Measurements from ENCODE around the gene CAMK2N1.

Gene CAMK2N1

DNA sequence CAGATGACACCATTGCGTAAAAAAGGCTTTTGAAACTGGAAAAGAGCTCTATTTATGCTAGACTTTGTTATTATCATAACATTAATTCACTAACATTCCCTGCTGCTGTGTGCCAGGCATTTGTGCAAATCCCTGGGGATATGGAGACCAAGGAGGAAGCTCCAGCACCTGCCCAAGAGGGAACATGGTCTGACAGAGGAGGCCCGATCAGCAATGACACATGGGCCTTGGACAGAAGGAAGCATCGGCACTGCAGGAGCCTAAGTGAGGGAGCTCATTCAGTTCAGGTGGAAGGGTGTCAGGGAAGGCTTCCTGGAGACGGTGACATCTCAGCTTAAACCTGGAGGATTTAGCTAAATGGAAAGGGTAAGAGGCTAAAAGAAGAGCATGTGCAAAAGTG is 13.9 kb downstream of the CAMK2N1 start:
- Histone ChIP-seq H3K4me3 (ENCODE audit: low read depth in 1 of 5, low read length in 5 of 5) (no peak overlapping the region), H3K27me3 (ENCODE audit: control insufficient read depth in 5 of 5, insufficient read depth in 4 of 5, low read length in 5 of 5) (peaks cover 22 to 47% (median 38%) of the 10 kb centered on the region in 5 donors), H3K4me1 (ENCODE audit: control insufficient read depth in 5 of 5, insufficient read depth in 5 of 5, low read length in 5 of 5) (peaks cover 0 to 13% (median 9%) of the 10 kb centered on the region in 5 donors), H3K9ac (ENCODE audit: low read length in 5 of 5) (no peak overlapping the region), H3K9me3 (ENCODE audit: control insufficient read depth in 5 of 5, low read length in 5 of 5) (no peaks in the 10 kb centered on the region), H3K36me3 (ENCODE audit: control insufficient read depth in 5 of 5, insufficient read depth in 5 of 5, low read length in 5 of 5) (no peaks in the 10 kb centered on the region), H3K27ac (ENCODE audit: low read depth, low read length) (no peak overlapping the region)

DNA sequence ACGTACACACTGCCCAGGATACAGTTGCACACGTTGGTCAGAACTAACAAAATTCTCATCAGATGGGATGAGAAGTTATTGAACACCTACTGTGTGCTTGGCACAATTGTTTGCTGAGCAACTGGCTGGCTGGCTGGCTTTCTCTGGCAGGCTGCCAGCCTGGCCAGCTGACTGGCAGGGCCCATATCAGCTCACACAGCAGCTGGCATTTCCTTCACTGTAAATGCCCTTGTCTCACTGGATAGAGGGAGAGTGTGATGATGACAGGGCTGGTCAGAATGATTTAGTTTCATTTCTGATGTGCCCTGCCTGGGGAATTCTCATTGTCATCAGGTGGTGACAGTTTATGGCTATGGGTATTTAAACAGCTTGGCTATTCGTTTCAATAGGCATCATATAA is 15.8 kb downstream of the CAMK2N1 start:
- Histone ChIP-seq H3K27ac (ENCODE audit: low read depth, low read length) (no peak overlapping the region), H3K36me3 (ENCODE audit: control insufficient read depth in 5 of 5, insufficient read depth in 5 of 5, low read length in 5 of 5) (no peaks in the 10 kb centered on the region), H3K4me3 (ENCODE audit: low read depth in 1 of 5, low read length in 5 of 5) (no peak overlapping the region), H3K9ac (ENCODE audit: low read length in 5 of 5) (no peak overlapping the region), H3K9me3 (ENCODE audit: control insufficient read depth in 5 of 5, low read length in 5 of 5) (no peaks in the 10 kb centered on the region), H3K4me1 (ENCODE audit: control insufficient read depth in 5 of 5, insufficient read depth in 5 of 5, low read length in 5 of 5) (peaks cover 0 to 4% (median 3%) of the 10 kb centered on the region in 5 donors), H3K27me3 (ENCODE audit: control insufficient read depth in 5 of 5, insufficient read depth in 4 of 5, low read length in 5 of 5) (peaks cover 11 to 40% (median 29%) of the 10 kb centered on the region in 5 donors)

DNA sequence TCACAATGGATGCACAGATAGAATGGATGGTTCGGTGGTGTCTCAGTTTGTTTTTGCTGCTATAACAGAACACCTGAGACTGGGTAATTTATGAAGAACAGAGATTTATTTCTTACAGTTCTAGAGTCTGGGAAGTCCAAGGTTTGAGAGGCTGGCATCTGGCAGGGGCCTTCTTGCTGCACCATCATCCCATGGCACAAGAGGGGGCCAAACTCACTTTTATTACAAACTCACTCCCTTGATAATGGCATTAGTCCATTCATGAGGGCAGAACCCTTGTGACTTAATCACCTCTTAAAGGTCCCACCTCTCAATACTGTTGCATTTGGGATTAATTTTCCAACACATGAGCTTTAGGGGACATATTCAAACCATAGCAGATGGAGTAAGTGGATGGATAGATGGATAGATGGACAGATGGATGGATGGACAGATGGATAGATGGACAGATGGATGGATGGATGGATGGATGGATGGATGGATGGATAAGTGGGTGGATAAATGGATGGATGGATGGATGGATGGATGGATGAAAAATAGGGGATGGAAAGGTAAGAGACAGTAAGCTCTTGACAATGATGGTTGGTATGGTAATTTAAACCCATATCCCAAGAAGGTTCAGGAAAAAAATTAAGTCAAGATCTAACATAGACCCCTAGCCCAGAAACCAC is 16.5 kb downstream of the CAMK2N1 start:
- peaks cover 0 to 4% (median 3%) of the 10 kb centered on the region in 5 donors for H3K4me1 ChIP-seq (ENCODE audit: control insufficient read depth in 5 of 5, insufficient read depth in 5 of 5, low read length in 5 of 5)
- peaks cover 13 to 40% (median 28%) of the 10 kb centered on the region in 5 donors for H3K27me3 ChIP-seq (ENCODE audit: control insufficient read depth in 5 of 5, insufficient read depth in 4 of 5, low read length in 5 of 5)
- H3K9ac ChIP-seq (ENCODE audit: low read length in 5 of 5), result no peak overlapping the region
- no peaks in the 10 kb centered on the region for H3K9me3 ChIP-seq (ENCODE audit: control insufficient read depth in 5 of 5, low read length in 5 of 5)
- H3K4me3 ChIP-seq (ENCODE audit: low read depth in 1 of 5, low read length in 5 of 5), result no peak overlapping the region
- H3K27ac ChIP-seq (ENCODE audit: low read depth, low read length), result no peak overlapping the region
- H3K36me3 ChIP-seq (ENCODE audit: control insufficient read depth in 5 of 5, insufficient read depth in 5 of 5, low read length in 5 of 5), result no peaks in the 10 kb centered on the region

DNA sequence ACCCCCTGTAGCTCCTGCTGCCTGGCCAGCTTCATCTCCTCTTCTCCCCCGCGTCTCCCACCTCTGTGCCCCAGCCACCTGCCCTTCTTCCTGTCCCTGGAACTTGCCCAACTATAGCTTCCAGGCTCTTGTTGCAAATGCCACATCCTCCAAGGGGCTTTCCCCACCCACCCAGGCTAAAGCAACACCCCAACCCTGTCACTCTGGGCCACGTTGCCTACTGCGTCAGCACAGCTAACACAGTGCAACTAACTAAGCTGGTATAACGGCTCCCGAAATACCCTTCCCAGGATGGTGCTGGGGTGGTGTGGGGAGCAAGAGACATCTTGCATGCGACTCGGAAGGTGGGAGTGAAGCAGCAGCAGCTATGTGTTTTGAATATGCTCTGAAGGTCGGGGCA is 19.7 kb downstream of the CAMK2N1 start:
- Histone ChIP-seq H3K4me1 (ENCODE audit: control insufficient read depth in 5 of 5, insufficient read depth in 5 of 5, low read length in 5 of 5) (no peaks in the 10 kb centered on the region), H3K27ac (ENCODE audit: low read depth, low read length) (no peak overlapping the region), H3K9me3 (ENCODE audit: control insufficient read depth in 5 of 5, low read length in 5 of 5) (peaks cover 0 to 5% (median 0%) of the 10 kb centered on the region in 5 donors), H3K36me3 (ENCODE audit: control insufficient read depth in 5 of 5, insufficient read depth in 5 of 5, low read length in 5 of 5) (no peaks in the 10 kb centered on the region), H3K9ac (ENCODE audit: low read length in 5 of 5) (no peak overlapping the region), H3K27me3 (ENCODE audit: control insufficient read depth in 5 of 5, insufficient read depth in 4 of 5, low read length in 5 of 5) (peaks cover 7 to 29% (median 19%) of the 10 kb centered on the region in 5 donors), H3K4me3 (ENCODE audit: low read depth in 1 of 5, low read length in 5 of 5) (no peak overlapping the region)

DNA sequence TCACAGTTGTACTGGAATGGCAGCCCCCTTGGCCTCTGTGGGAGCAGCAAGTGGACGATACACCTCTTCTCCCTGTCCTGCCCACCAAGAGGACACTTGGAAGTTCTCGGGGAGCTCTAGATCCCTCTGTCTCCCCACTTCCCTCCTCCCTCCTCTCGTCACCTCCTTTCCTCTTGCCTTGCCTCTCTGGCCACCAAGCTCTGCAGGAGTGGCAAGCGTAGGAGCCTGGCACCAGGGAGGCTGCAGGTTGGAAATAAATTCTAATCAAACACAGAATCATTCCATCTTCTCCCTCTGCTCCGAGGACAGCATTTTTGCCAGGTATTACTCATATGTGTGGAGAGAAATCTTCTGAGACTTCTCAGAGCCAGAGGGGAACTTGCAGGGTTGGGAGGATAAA is 20.8 kb downstream of the CAMK2N1 start:
- Histone ChIP-seq H3K36me3 (ENCODE audit: control insufficient read depth in 5 of 5, insufficient read depth in 5 of 5, low read length in 5 of 5) (no peaks in the 10 kb centered on the region), H3K27ac (ENCODE audit: low read depth, low read length) (no peak overlapping the region), H3K27me3 (ENCODE audit: control insufficient read depth in 5 of 5, insufficient read depth in 4 of 5, low read length in 5 of 5) (peaks cover 7 to 29% (median 19%) of the 10 kb centered on the region in 5 donors), H3K4me3 (ENCODE audit: low read depth in 1 of 5, low read length in 5 of 5) (no peak overlapping the region), H3K4me1 (ENCODE audit: control insufficient read depth in 5 of 5, insufficient read depth in 5 of 5, low read length in 5 of 5) (no peaks in the 10 kb centered on the region), H3K9me3 (ENCODE audit: control insufficient read depth in 5 of 5, low read length in 5 of 5) (peaks cover 0 to 5% (median 0%) of the 10 kb centered on the region in 5 donors), H3K9ac (ENCODE audit: low read length in 5 of 5) (no peak overlapping the region)

DNA sequence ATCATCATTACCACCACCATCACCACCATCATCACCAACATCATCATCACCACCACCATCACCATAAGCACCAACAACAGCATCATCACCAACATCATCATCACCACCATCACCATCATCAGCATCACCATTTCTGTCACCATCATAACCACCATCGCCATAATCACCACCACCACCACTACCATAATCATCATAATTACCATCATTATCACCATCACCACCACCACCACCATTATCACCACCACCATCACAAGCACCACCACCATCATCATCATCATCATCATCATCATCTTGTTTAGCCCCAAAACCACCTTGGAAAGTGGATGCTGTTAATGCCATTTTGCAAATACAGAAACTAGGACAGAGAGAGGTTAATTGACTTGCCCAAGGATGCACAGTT is 22.5 kb downstream of the CAMK2N1 start:
- Histone ChIP-seq H3K36me3 (ENCODE audit: control insufficient read depth in 5 of 5, insufficient read depth in 5 of 5, low read length in 5 of 5) (no peaks in the 10 kb centered on the region), H3K9me3 (ENCODE audit: control insufficient read depth in 5 of 5, low read length in 5 of 5) (peaks cover 0 to 5% (median 0%) of the 10 kb centered on the region in 5 donors), H3K9ac (ENCODE audit: low read length in 5 of 5) (no peak overlapping the region), H3K27me3 (ENCODE audit: control insufficient read depth in 5 of 5, insufficient read depth in 4 of 5, low read length in 5 of 5) (peaks cover 7 to 29% (median 19%) of the 10 kb centered on the region in 5 donors), H3K4me3 (ENCODE audit: low read depth in 1 of 5, low read length in 5 of 5) (no peak overlapping the region), H3K27ac (ENCODE audit: low read depth, low read length) (no peak overlapping the region), H3K4me1 (ENCODE audit: control insufficient read depth in 5 of 5, insufficient read depth in 5 of 5, low read length in 5 of 5) (no peaks in the 10 kb centered on the region)

DNA sequence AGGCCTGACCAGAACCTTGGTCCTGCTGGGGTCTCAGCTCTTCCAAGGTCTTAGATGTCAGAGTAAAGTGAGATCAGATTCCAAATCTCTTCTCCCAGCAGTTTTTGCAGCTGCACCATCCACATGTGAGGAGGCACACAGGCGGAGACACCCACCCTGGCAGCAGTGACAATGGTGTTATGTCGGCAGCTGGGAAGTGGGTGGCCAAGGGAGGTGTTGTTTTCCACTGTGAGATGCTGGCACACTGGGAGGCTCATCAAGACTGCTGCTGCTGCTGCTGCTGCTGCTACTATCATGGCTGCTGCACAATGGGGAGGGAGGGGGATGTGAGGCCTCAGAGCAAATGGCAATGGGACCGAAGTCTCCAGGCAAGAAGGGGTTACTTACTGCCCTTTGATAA is 23.6 kb downstream of the CAMK2N1 start:
- no peak overlapping the region for H3K27ac ChIP-seq (ENCODE audit: low read depth, low read length)
- H3K4me3 ChIP-seq (ENCODE audit: low read depth in 1 of 5, low read length in 5 of 5), result no peak overlapping the region
- H3K4me1 ChIP-seq (ENCODE audit: control insufficient read depth in 5 of 5, insufficient read depth in 5 of 5, low read length in 5 of 5), result no peaks in the 10 kb centered on the region
- H3K36me3 ChIP-seq (ENCODE audit: control insufficient read depth in 5 of 5, insufficient read depth in 5 of 5, low read length in 5 of 5), result no peaks in the 10 kb centered on the region
- peaks cover 4 to 21% (median 15%) of the 10 kb centered on the region in 5 donors for H3K27me3 ChIP-seq (ENCODE audit: control insufficient read depth in 5 of 5, insufficient read depth in 4 of 5, low read length in 5 of 5)
- peaks cover 0 to 5% (median 0%) of the 10 kb centered on the region in 5 donors for H3K9me3 ChIP-seq (ENCODE audit: control insufficient read depth in 5 of 5, low read length in 5 of 5)
- no peak overlapping the region for H3K9ac ChIP-seq (ENCODE audit: low read length in 5 of 5)

DNA sequence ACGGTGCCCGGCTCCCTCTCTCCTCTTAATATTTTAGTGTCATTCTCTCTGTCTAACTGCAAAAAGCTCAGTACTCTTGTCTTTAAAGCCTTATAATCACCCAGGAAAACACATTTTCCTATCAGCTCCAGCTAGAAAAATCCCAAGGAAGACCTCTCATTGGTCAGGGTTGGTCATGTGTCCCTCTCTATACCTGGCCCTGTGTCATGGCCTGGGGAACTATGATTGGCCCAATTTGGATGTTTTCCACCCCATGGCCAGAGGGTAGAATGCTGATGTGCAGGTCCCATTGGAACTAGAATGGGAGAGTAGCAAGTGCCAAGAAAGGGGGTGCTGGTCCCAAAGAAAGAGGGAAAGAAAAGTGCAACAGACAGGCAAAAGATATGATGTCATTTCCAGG is 27.3 kb downstream of the CAMK2N1 start:
- no peaks in the 10 kb centered on the region for H3K4me1 ChIP-seq (ENCODE audit: control insufficient read depth in 5 of 5, insufficient read depth in 5 of 5, low read length in 5 of 5)
- no peak overlapping the region for H3K27ac ChIP-seq (ENCODE audit: low read depth, low read length)
- peaks cover 0 to 5% (median 0%) of the 10 kb centered on the region in 5 donors for H3K9me3 ChIP-seq (ENCODE audit: control insufficient read depth in 5 of 5, low read length in 5 of 5)
- peaks cover 0 to 12% (median 4%) of the 10 kb centered on the region in 5 donors for H3K27me3 ChIP-seq (ENCODE audit: control insufficient read depth in 5 of 5, insufficient read depth in 4 of 5, low read length in 5 of 5)
- no peak overlapping the region for H3K4me3 ChIP-seq (ENCODE audit: low read depth in 1 of 5, low read length in 5 of 5)
- H3K9ac ChIP-seq (ENCODE audit: low read length in 5 of 5), result no peak overlapping the region
- no peaks in the 10 kb centered on the region for H3K36me3 ChIP-seq (ENCODE audit: control insufficient read depth in 5 of 5, insufficient read depth in 5 of 5, low read length in 5 of 5)

DNA sequence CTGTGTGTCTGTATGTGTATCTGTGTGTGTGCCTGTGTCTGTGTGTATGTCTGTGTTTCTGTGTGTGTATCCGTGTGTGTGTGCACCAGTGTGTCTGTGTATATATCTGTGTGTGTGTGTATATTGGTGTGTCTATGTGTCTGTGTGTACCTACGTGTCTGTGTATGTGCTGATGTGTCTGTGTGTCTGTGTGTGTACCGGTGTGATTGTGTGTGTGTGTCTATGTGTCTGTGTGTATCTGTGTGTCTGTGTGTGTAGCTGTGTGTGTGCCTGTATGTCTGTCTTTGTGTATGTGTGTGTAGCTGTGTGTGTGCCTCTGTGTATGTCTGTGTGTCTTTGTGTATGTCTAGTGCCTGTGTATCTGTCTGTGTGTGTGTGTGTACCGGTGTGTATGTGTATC is 32.0 kb downstream of the CAMK2N1 start:
- Histone ChIP-seq H3K27me3 (ENCODE audit: control insufficient read depth in 5 of 5, insufficient read depth in 4 of 5, low read length in 5 of 5) (peaks cover 0 to 16% (median 4%) of the 10 kb centered on the region in 5 donors), H3K4me3 (ENCODE audit: low read depth in 1 of 5, low read length in 5 of 5) (no peak overlapping the region), H3K36me3 (ENCODE audit: control insufficient read depth in 5 of 5, insufficient read depth in 5 of 5, low read length in 5 of 5) (no peaks in the 10 kb centered on the region), H3K4me1 (ENCODE audit: control insufficient read depth in 5 of 5, insufficient read depth in 5 of 5, low read length in 5 of 5) (no peaks in the 10 kb centered on the region), H3K9me3 (ENCODE audit: control insufficient read depth in 5 of 5, low read length in 5 of 5) (no peaks in the 10 kb centered on the region), H3K9ac (ENCODE audit: low read length in 5 of 5) (no peak overlapping the region), H3K27ac (ENCODE audit: low read depth, low read length) (no peak overlapping the region)

DNA sequence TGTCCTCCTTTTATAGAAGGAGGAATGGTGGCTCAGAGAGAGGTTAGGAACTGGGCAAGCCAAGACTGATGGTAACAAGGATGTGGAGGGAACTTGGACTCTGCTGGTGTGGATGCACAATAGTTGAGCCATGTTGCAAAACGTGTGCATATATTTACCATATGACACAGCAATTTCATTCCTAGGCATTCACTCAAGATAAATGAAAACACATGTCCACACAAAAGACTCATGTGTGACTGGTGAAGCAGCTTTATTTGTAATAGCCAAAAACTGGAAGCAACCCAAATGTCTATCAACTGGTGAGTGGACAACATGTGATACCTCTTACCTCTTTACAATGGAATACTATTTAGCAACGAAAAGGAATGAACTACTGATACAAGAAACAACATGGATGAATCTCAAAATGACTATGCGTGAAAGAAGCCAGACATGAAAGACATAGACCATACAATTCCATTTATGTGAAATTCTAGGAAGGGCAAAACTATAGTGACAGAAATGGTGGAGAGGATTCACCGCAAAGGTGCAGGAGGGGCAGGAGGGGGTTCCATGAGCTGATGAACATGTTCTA is 36.2 kb downstream of the CAMK2N1 start:
- Histone ChIP-seq H3K27ac (ENCODE audit: low read depth, low read length) (no peak overlapping the region), H3K27me3 (ENCODE audit: control insufficient read depth in 5 of 5, insufficient read depth in 4 of 5, low read length in 5 of 5) (peaks cover 0 to 16% (median 13%) of the 10 kb centered on the region in 5 donors), H3K9me3 (ENCODE audit: control insufficient read depth in 5 of 5, low read length in 5 of 5) (no peaks in the 10 kb centered on the region), H3K9ac (ENCODE audit: low read length in 5 of 5) (no peak overlapping the region), H3K4me3 (ENCODE audit: low read depth in 1 of 5, low read length in 5 of 5) (no peak overlapping the region), H3K4me1 (ENCODE audit: control insufficient read depth in 5 of 5, insufficient read depth in 5 of 5, low read length in 5 of 5) (no peaks in the 10 kb centered on the region), H3K36me3 (ENCODE audit: control insufficient read depth in 5 of 5, insufficient read depth in 5 of 5, low read length in 5 of 5) (no peaks in the 10 kb centered on the region)
